SU-DHL-6 (cell line): Measurements from ENCODE around the gene CYP4F22.

Experiments
- EZH2phosphoT487 ChIP-seq: fragments of 200-600 bp; sonication (generic), shearing (Covaris generic); conservative IDR thresholded peaks from 2 replicates; pipeline ENCODE4 v1.6.1; 2018; ENCODE audit warnings: mild to moderate bottlenecking, antibody characterized with exemption, low read length, moderate library complexity, mixed read lengths
- TF ChIP-seq, protein P1 (sequence below): fragments of 200-600 bp; sonication (generic); IDR thresholded peaks from one replicate; pipeline ENCODE4 v1.5.1; 2017; ENCODE audit warnings: antibody characterized with exemption, mild to moderate bottlenecking, low read length, moderate library complexity; ENCODE audit not compliant: insufficient read depth, poor library complexity, severe bottlenecking

DNA sequence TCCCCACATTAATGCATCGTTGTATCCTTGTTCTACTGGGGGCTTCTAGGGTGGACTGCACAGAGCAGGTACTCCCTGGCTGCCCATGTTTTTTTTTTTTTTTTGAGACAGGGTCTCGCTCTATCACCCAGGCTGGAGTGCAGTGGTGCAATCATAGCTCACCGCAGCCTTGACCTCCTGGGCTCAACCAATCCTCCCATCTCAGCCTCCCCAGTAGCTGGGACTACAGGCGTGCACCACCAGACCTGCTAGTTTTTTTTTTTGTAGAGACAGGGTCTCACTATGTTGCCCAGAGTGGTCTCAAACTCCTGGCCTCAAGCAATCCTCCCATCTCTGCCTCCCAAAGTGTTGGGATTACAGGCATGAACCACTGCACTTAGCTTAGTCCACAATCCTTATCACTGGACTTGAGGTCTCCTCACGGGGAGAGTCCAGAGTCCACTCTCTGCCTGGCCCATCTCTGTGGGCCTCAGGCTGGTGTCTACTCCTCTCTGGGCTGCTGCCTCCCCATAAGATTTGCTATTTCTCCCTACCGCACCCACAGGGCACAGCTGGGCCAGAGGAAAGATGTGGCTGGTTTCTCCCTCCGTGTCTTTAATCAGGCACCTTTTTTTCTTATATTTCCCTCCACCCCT lies 56.3 kb downstream of the CYP4F22 start:
- TF ChIP-seq, protein P1, sequence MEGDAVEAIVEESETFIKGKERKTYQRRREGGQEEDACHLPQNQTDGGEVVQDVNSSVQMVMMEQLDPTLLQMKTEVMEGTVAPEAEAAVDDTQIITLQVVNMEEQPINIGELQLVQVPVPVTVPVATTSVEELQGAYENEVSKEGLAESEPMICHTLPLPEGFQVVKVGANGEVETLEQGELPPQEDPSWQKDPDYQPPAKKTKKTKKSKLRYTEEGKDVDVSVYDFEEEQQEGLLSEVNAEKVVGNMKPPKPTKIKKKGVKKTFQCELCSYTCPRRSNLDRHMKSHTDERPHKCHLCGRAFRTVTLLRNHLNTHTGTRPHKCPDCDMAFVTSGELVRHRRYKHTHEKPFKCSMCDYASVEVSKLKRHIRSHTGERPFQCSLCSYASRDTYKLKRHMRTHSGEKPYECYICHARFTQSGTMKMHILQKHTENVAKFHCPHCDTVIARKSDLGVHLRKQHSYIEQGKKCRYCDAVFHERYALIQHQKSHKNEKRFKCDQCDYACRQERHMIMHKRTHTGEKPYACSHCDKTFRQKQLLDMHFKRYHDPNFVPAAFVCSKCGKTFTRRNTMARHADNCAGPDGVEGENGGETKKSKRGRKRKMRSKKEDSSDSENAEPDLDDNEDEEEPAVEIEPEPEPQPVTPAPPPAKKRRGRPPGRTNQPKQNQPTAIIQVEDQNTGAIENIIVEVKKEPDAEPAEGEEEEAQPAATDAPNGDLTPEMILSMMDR: no peak
- TF ChIP-seq EZH2phosphoT487: no peak
